BLaER1 (cell line): ENCODE data around the gene SYNPO2L.

Source experiments
- H3K27ac ChIP-seq: shearing (Covaris generic); formaldehyde crosslinking; 2 replicates; pipeline ENCODE4 v1.8.1; 2022
- H3K27me3 ChIP-seq: shearing (Covaris generic); formaldehyde crosslinking; 2 replicates; pipeline ENCODE4 v1.8.1; 2022
- H3K36me3 ChIP-seq: shearing (Covaris generic); formaldehyde crosslinking; 2 replicates; pipeline ENCODE4 v1.8.1; 2022
- H3K4me1 ChIP-seq: shearing (Covaris generic); formaldehyde crosslinking; 2 replicates; pipeline ENCODE4 v1.8.1; 2022
- H3K4me2 ChIP-seq: shearing (Covaris generic); formaldehyde crosslinking; 2 replicates; pipeline ENCODE4 v1.8.1; 2022
- H3K4me3 ChIP-seq: shearing (Covaris generic); formaldehyde crosslinking; 2 replicates; pipeline ENCODE4 v1.8.1; 2022
- H3K9ac ChIP-seq: shearing (Covaris generic); formaldehyde crosslinking; 2 replicates; pipeline ENCODE4 v1.8.1; 2022
- H3K9me3 ChIP-seq: shearing (Covaris generic); formaldehyde crosslinking; 2 replicates; pipeline ENCODE4 v1.8.1; 2022
- H4K20me1 ChIP-seq: shearing (Covaris generic); formaldehyde crosslinking; 2 replicates; pipeline ENCODE4 v1.8.1; 2022
- Cebpa-rat ChIP-seq: shearing (Covaris generic); IDR thresholded peaks from 2 replicates; pipeline ENCODE4 v1.8.1; 2022

Gene SYNPO2L

DNA sequence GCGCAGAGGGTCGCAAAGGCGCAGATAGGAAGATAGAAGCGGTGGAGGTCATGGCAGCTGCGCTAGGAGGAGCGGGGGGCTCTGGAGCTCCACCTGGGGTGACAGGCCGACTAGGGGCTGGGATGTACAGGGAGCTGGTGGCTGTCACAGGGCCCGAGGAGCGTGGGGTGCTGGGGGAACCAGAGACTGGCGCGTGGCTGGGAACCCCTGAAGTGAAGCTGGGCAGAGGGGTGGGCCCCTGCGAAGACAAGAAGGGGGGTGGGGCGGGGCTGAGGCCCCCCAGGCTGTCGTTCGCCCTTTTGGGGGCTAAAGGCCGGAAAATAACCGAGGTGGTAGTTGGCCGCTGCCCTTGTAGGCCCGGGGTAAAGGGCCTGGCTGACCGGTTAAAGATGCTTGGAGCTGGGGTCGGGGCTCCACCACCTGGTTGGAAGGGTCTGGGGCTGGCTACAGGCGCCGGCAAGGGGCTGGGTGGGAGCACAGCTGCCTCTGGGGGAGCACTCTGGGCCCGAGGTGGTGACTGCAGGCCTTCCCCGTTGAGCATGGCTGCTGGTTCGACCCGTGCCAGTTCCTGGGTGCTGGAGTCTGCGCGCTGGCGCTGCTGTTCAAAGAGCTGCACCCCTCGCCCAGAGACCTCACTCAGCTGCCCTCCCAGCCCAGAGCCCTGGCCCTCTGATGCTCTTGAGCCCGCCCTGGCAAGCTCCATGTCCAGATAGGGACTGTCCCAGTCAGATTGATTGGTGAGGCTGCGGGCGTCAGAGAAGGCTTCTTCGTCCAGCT lies 7.8 kb downstream of the SYNPO2L start:
- peak overlapping the region; percentile 70 for H3K4me3 ChIP-seq
- TF ChIP-seq Cebpa-rat, result no peak
- peak overlapping the region; percentile 57 for H3K27ac ChIP-seq
- no peaks in the 10 kb centered on the region for H3K36me3 ChIP-seq
- H3K4me2 ChIP-seq, result peak overlapping the region; percentile 91
- peaks cover 62% of the 10 kb centered on the region for H3K4me1 ChIP-seq
- H3K9ac ChIP-seq, result peak overlapping the region; percentile 72
- no peaks in the 10 kb centered on the region; the same call in 1 of the 2 replicates for H3K27me3 ChIP-seq
- H3K9me3 ChIP-seq, result no peaks in the 10 kb centered on the region
- H4K20me1 ChIP-seq, result no peaks in the 10 kb centered on the region

DNA sequence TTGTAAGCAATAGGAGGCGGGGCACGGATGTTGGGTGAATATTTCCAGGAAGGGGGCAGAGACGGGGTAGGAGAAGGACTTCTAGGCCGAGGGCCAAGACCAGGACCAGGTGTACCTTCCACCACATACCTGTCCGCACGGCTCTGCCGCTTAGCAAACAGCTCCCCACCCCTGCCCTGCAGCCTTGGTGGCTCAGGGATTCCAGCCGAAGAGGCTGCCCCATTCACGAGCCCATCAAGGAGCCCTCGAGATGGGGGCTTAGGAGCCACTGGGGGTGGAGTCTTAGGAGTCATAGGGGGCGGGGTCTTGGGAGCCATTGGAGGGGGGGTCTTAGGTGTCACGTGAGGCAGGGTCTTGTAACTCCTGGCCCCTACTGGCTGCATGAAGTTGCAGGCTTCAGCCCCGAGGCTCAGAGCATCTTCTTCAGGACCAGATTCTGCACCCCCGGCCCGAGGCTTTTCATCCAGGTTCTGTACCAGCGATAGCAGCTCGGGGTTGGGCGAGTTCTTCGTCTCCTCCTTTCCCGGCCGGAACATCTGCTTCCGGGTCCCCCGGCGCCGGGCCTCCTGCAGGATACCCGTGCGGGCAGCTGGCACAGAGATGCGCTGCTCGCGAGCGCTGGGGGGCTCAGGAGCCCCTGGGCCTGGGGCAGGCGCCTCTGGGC lies 8.5 kb downstream of the SYNPO2L start:
- H3K9me3 ChIP-seq, result no peaks in the 10 kb centered on the region
- peak overlapping the region; percentile 72 for H3K9ac ChIP-seq
- peak overlapping the region; percentile 91 for H3K4me2 ChIP-seq
- H3K36me3 ChIP-seq, result no peaks in the 10 kb centered on the region
- peak overlapping the region; percentile 57 for H3K27ac ChIP-seq
- peaks cover 60% of the 10 kb centered on the region for H3K4me1 ChIP-seq
- peak overlapping the region; percentile 70 for H3K4me3 ChIP-seq
- H4K20me1 ChIP-seq, result no peaks in the 10 kb centered on the region
- no peaks in the 10 kb centered on the region; the same call in 1 of the 2 replicates for H3K27me3 ChIP-seq
- no peak for TF ChIP-seq Cebpa-rat

DNA sequence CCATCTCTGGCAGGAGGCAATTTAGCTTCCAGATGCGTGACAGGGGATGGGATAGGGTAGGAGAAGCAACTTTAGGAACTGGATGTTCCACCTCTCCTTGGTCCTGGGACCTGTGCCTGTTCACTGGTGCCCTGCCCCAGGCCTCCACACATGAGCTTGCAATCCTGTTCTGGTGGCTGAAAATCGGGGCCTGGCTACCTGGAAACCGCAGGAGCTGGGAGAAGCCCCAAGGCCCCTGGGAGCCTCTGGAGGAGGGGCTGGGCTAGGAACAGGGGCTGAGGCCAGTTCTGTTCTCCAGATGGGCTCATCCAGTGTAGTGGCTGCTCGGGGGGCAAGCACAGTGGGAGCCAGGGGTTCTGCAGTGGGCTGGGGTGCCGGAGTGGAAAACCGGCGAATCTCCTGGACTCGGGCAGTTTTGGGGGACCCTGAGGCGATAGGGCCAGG lies 9.2 kb downstream of the SYNPO2L start:
- H3K9ac ChIP-seq, result no peak overlapping the region
- H3K27me3 ChIP-seq, result no peaks in the 10 kb centered on the region; the same call in 1 of the 2 replicates
- H4K20me1 ChIP-seq, result no peaks in the 10 kb centered on the region
- no peak for TF ChIP-seq Cebpa-rat
- no peaks in the 10 kb centered on the region for H3K36me3 ChIP-seq
- H3K9me3 ChIP-seq, result no peaks in the 10 kb centered on the region
- no peak overlapping the region for H3K4me3 ChIP-seq
- H3K4me2 ChIP-seq, result peak overlapping the region; percentile 91
- peaks cover 60% of the 10 kb centered on the region for H3K4me1 ChIP-seq
- no peak overlapping the region for H3K27ac ChIP-seq

DNA sequence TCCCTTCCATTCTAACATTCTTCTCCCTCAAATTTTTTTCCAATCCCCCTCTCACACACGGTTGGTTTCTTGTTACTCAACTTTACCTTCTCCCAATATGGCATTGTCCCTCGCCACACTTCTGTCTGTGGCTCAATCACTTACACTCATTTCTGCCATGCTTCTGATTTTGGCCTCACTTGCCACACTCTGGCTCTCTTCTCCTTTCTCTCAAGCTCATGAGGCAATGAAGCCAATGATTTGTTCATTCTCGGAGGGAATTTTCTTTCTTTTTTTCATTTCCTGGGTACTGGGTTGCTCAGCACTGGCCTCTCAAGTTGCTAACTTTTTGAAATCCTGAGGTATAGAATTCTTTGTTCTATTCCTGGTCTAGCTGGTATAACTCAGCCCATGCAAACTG lies 10.6 kb downstream of the SYNPO2L start:
- no peak overlapping the region for H3K4me2 ChIP-seq
- H3K4me1 ChIP-seq, result peaks cover 47% of the 10 kb centered on the region
- no peaks in the 10 kb centered on the region for H4K20me1 ChIP-seq
- H3K36me3 ChIP-seq, result no peaks in the 10 kb centered on the region
- no peak overlapping the region for H3K9ac ChIP-seq
- no peaks in the 10 kb centered on the region; the same call in 1 of the 2 replicates for H3K27me3 ChIP-seq
- H3K9me3 ChIP-seq, result no peaks in the 10 kb centered on the region
- no peak overlapping the region for H3K4me3 ChIP-seq
- no peak overlapping the region for H3K27ac ChIP-seq
- TF ChIP-seq Cebpa-rat, result no peak

DNA sequence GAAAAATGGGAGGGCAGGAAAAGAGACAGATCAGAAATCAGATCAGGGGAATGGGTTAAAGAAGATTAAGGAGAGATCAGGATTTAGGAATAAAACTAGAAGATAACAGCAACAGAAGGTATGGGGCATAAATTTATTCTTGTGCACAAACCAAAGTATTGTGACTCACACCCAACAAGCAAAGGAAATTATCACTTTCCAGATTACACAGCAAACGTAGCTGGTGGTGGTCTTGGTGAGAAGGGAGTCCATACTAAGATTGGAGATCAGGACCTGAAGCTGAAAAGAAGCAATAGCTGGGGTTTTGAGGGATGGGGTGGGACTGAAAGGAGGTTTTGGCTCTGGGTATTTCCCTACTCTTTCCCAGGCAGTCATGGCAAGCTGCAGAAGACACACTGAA lies 11.1 kb downstream of the SYNPO2L start:
- H3K4me3 ChIP-seq, result no peak overlapping the region
- TF ChIP-seq Cebpa-rat, result no peak
- no peaks in the 10 kb centered on the region for H3K9me3 ChIP-seq
- no peak overlapping the region for H3K9ac ChIP-seq
- no peak overlapping the region for H3K4me2 ChIP-seq
- no peaks in the 10 kb centered on the region for H3K36me3 ChIP-seq
- H3K27ac ChIP-seq, result no peak overlapping the region
- no peaks in the 10 kb centered on the region for H4K20me1 ChIP-seq
- H3K27me3 ChIP-seq, result no peaks in the 10 kb centered on the region; the same call in 1 of the 2 replicates
- peaks cover 42% of the 10 kb centered on the region for H3K4me1 ChIP-seq

DNA sequence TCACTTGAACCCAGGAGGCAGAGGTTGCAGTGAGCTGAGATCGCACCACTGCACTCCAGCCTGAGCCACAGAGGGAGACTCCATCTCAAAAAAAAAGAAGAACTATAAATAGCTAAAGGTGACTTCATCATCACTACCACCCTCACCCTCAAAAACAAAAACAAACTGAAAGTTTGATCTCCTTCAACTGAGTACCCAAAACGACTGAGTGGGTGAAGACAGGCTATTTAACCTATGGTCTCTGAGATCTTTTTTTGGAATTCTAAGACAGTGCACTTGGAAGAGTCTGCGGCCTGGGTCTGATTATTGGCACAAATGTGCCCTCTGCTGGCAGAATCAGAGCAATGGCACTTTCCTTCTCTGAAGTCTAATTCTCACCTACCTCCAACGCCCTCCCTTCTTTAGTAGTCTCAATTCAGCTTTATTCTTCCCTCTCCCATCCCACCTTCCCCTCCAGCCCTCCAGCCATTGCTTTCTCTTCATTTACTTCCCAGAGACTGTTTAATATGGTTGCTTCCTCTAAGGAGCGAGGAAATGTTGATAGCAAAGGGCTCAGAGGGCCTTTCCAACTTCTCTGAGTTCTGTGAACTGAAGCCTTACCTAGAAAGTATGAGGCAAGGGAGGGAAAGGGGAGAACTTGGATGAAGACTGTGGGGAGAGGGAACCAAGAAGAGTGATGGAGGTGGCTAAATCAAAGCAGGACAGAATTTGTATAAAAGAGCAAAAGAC lies 11.7 kb downstream of the SYNPO2L start:
- no peak overlapping the region for H3K4me3 ChIP-seq
- TF ChIP-seq Cebpa-rat, result no peak
- no peaks in the 10 kb centered on the region for H3K9me3 ChIP-seq
- no peaks in the 10 kb centered on the region; the same call in 1 of the 2 replicates for H3K27me3 ChIP-seq
- no peaks in the 10 kb centered on the region for H3K36me3 ChIP-seq
- H3K9ac ChIP-seq, result no peak overlapping the region
- peaks cover 37% of the 10 kb centered on the region for H3K4me1 ChIP-seq
- H3K27ac ChIP-seq, result no peak overlapping the region
- H3K4me2 ChIP-seq, result peak overlapping the region; percentile 18
- H4K20me1 ChIP-seq, result no peaks in the 10 kb centered on the region

DNA sequence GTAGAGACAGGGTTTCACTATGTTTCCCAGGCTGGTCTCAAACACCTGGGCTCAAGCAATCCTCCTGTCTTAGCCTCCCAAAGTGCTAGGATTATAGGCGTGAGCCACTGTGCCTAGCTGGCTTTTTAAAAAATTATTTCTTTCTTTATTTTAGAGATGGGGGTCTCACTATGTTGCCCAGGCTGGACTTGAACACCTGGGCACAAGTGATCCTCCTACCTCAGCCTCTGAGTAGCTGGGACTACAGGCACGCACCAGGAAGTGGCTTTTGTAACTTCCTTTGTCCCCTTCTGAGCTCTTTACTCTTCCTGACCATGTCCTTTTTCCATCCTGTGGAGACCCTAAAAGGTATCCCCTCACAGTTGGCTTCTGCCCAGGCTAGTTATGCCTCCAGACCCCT lies 12.5 kb downstream of the SYNPO2L start:
- Histone ChIP-seq H3K27ac (0 out of 2 replicates have a peak overlapping the region, but pooled peaks have one; percentile 13), H3K4me3 (no peak overlapping the region), H3K36me3 (no peaks in the 10 kb centered on the region), H3K27me3 (no peaks in the 10 kb centered on the region), H3K9me3 (no peaks in the 10 kb centered on the region), H3K4me1 (peaks cover 34% of the 10 kb centered on the region), H3K4me2 (peak overlapping the region; percentile 18), H4K20me1 (no peaks in the 10 kb centered on the region), H3K9ac (no peak overlapping the region)
- no peak for TF ChIP-seq Cebpa-rat

DNA sequence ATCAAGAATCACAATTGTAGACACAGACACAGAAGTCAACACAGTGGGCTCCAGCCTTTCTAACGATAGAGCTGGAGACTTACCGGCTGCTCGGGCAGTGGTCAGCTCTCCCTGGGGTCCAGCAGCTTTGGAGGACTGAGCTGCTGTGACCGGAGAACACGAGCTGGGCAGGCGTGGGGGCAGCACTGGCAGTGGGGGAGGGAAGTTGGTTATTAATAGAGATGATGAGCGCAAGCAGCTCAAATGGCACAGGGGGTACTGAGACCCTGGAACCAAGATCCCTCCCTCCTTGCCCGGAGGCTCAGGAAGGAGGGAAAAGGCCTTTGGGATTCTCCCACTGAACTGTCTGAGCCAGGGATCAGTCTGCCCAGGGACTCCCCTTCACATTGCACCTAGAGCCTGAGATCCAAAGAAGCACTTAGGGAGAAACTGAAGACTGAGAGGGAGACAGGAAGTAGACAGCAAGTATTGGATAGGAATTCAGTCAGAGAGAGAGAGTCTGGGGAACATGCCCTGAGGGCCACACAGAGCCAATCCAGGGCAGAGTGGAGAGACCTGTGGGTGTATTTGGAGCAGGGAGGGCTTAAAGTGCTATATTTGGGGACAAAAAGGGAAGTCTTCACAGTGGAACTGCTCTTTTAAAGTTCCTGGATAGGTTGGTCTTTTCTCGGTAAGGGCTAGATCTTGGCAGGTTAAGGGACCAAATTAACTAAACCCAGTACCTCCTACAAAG lies 14.3 kb downstream of the SYNPO2L start, which contains the start of gene MYOZ1:
MYOZ1 (minus strand) TSS at position 147 of the 733 bp plus-strand sequence. CDS start 1,457 bp downstream, outside the sequence.
- Histone ChIP-seq H3K4me1 (peaks cover 15% of the 10 kb centered on the region), H3K36me3 (no peaks in the 10 kb centered on the region), H3K4me3 (no peak within 1 kb of the TSS), H4K20me1 (no peaks in the 10 kb centered on the region), H3K9ac (no peak within 1 kb of the TSS), H3K27ac (no peak within 1 kb of the TSS), H3K27me3 (no peaks in the 10 kb centered on the region), H3K4me2 (no peak within 1 kb of the TSS), H3K9me3 (no peaks in the 10 kb centered on the region)
- no peak for TF ChIP-seq Cebpa-rat

DNA sequence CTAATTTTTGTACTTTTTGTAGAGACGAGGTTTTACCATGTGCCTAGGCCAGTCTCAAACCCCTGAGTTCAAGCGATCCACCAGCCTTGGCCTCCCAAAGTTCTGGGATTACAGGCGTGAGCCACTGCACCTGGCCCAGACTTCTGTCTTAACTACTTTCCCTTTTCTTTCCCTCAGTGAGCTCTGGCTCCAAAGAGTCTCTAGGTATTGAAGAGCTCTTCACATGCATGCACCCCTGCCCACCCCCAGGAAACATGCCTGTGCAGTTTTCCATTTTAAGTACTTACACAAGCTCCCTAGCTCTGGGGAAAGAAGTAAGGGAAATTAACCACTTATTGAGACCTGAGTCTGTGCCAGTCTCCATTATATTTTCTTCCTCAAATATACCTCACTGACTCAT lies 16.5 kb downstream of the SYNPO2L start:
- Histone ChIP-seq H3K4me3 (no peak overlapping the region), H3K4me1 (peaks cover 12% of the 10 kb centered on the region), H4K20me1 (no peaks in the 10 kb centered on the region), H3K9ac (no peak overlapping the region), H3K9me3 (no peaks in the 10 kb centered on the region), H3K27ac (no peak overlapping the region), H3K4me2 (no peak overlapping the region), H3K36me3 (no peaks in the 10 kb centered on the region), H3K27me3 (no peaks in the 10 kb centered on the region)
- TF ChIP-seq Cebpa-rat, result no peak
